GM12892 (cell line): ENCODE results near the gene IGFBP6.

Source experiments
- POLR2A ChIP-seq: IDR thresholded peaks from 2 replicates; pipeline ENCODE4 v1.6.1; 2011; ENCODE audit warnings: low read depth, low read length, control low read depth
- TAF1 ChIP-seq: IDR thresholded peaks from 2 replicates; pipeline ENCODE4 v1.6.1; 2011; ENCODE audit warnings: low read depth, mild to moderate bottlenecking, control low read depth, low read length, borderline replicate concordance

- TF ChIP-seq POLR2A (no peak), TAF1 (no peak)
Observed at GRCh38 chr12:53064613-53065436, 32.6 kb upstream of the IGFBP6 start.
